ENCODE data around the gene LRRC18. TPM values are rescaled to one million over a fixed set of nuclear protein-coding genes. Genes with fewer than 3 reads are reported as not detected.

The LRRC18 gene
- total RNA-seq (2014; rRNA removed; shearing (Covaris generic)): not detected in 2 replicates

DNA sequence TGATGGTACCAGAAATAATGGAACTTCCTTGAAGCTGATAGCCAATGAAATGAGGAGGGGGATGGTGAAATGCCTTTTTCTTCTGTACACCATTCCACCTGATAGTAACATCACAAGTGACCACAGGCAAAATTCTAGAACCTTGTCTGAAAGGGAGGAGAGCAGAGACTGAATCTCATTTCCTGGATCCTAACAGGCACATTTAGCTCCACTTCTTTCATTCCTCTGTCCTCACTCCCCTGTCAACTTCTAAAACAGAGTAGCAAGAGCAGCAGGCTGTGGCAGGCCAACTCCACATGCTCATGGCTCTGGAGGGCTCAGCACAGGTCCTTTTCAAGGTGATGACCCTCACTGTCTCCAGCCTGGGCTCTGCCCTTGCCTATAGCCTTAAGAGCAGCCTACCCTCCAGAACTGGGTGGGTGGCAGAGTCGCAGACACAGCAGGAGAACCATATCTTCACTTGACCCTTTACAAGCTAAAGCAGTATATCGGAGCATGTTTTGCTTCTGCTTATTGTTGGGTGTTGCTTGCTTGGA is at the start of gene LRRC18:
TSS of gene LRRC18 (minus strand) at position 51 of the 536 bp plus-strand sequence. CDS start 25,685 bp downstream, outside the sequence.
- DNase-seq (ENCODE audit: low read depth): no peak

GRCh38 chr10:48985621-48986158 is 46.0 kb upstream of the LRRC18 start:
- DNase-seq (ENCODE audit: low read depth): no peak

DNA sequence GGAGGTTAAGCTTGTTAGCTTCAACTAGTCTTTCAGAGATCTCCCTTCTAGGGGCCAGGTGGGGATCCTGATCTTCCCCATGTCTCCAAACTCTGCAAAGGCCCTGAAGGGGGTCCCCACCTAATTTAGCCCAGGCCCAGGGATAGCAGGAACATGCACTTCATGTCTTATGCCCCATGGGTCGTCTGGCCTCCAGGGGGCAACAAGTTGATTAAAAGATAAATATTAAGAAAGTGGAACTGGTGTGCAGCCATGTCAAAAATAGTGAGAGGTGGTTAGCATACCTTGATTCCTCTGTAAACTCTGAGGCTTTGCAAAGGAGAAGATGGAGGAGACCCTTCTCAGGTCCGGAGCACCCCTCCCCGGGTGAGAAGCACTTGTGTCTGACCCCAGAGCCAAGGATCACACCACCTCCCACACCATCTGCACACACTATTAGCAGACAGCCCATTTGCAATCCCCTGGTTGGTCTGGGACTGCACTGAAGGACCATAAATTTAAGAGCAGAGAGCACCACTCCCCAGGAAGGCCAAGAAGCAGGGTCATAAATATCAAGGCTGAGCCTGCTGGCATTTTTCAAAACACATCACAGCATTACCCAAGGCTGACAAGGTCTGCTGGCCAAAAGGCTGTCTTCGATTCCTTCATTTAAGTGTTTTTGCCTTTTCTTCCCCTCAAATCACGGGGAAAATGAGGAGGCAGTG is 44.2 kb upstream of the LRRC18 start:
- DNase-seq (ENCODE audit: low read depth): no peak

DNA sequence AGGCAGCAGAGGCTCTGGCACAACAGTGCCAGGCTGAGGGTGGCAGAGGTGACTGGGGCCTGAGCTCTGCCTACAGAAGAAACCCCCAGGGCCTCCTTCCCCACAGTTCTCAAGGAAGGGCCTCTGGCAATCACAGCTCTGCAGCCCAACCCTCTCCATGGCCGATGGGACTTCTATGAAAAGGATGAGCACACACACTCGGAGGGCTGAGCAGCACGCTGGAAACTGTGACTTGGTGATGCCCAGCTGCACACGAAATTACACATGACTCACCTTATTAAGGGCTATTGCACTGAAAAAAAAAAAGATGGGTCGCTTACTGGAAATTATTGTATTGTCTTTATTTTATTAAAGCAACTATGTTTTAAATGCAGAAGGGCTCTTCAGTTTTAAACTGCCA is 42.9 kb upstream of the LRRC18 start:
- DNase-seq (ENCODE audit: low read depth): no peak

- DNase-seq (ENCODE audit: low read depth): peak; percentile 49
Measured at GRCh38 chr10:48981310-48981907, 41.8 kb upstream of the LRRC18 start.

- no peak for DNase-seq (ENCODE audit: low read depth)
Measured at GRCh38 chr10:48978318-48978717, 38.7 kb upstream of the LRRC18 start.

DNA sequence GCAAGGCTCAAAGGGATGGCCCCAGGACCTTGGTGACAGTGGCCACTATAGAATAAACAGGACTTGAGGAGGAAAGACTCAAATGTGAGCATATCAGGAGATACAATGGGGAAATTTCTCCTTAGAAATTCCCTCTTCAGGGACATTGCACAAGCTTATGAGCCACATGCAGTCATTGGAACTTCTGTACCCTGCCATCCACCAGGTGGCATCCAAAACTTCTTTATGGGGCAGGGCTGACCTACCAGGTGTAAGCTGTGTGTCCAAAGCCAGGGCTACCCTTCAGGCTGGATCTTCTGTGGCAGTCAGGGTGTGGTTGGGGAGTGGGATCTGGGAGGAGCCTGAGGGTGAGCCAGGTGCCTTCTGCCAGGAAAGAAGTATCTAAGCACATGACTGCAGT is 36.6 kb upstream of the LRRC18 start:
- no peak for DNase-seq (ENCODE audit: low read depth)

DNA sequence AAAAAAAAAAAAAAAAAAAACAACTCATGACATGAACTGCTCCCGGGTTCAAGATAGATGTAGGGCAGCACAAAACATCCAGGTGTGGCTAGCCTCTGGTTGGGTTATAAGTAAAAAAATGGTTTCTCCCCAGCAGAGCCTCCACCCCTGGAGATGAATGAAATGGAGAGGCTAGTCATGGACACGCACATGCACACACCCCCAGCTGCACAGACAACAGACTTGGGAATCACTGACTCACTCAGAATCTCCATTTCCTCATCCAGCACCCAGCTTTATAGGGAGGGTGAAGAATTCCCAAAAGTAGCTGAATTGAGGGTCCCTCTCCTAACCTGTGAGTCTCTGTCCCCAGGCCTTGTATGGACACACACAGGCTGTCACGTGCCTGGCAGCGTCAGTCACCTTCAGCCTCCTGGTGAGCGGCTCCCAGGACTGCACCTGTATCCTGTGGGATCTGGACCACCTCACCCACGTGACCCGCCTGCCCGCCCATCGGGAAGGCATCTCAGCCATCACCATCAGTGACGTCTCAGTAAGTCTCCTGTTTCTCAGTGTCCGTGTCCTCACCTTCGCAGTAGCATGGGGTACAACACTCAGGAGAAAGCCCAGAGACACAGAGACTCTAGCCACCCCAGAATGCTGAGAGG is 35.0 kb upstream of the LRRC18 start:
- DNase-seq (ENCODE audit: low read depth): no peak

DNA sequence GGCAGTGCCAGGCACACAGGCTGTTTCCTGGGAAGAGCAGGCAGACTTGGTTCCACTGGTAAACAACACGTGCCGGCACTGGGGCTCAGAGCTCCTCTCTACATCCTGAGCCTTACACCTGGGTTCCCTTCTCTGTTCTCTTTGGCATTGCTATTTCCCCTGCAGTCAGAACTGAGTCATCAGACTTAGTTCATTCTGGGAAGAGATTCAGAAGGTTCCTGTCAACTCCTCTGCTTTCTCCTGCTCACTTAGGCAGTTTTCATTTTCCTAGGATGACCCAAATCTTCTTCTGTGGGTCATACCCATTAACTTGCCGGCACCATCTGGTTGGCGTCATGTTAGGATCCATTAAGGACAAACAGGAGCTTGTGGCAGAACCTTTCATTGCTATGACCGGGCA is 33.4 kb upstream of the LRRC18 start:
- no peak for DNase-seq (ENCODE audit: low read depth)

- DNase-seq (ENCODE audit: low read depth): no peak
Measured at GRCh38 chr10:48970654-48971053, 31.0 kb upstream of the LRRC18 start.

GRCh38 chr10:48970046-48970445 is 30.4 kb upstream of the LRRC18 start:
- no peak for DNase-seq (ENCODE audit: low read depth)

GRCh38 chr10:48968036-48968435 is 28.4 kb upstream of the LRRC18 start:
- no peak for DNase-seq (ENCODE audit: low read depth)

- no peak for DNase-seq (ENCODE audit: low read depth)
Measured at GRCh38 chr10:48965460-48965859, 25.8 kb upstream of the LRRC18 start.

DNA sequence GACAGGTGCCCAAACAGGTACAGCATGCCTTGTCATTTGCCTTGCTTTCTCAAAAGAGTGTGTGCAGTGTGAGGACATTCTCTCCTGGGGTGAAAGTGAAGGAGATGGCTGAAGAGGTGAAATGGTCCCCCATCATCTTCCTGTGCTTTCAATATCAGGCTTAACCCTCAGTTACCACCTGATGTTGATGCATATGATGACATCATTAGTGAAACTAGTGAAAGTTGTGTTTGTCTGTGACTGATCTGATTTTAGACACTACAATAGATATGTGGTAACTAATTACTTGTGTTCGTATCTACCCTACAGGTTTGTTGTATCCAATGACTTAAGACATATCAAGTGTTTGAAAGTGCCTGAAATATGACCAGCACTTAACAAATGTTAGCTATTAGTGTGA is 24.4 kb upstream of the LRRC18 start:
- DNase-seq (ENCODE audit: low read depth): no peak

GRCh38 chr10:48958598-48959190 is 19.1 kb upstream of the LRRC18 start:
- no peak for DNase-seq (ENCODE audit: low read depth)

DNA sequence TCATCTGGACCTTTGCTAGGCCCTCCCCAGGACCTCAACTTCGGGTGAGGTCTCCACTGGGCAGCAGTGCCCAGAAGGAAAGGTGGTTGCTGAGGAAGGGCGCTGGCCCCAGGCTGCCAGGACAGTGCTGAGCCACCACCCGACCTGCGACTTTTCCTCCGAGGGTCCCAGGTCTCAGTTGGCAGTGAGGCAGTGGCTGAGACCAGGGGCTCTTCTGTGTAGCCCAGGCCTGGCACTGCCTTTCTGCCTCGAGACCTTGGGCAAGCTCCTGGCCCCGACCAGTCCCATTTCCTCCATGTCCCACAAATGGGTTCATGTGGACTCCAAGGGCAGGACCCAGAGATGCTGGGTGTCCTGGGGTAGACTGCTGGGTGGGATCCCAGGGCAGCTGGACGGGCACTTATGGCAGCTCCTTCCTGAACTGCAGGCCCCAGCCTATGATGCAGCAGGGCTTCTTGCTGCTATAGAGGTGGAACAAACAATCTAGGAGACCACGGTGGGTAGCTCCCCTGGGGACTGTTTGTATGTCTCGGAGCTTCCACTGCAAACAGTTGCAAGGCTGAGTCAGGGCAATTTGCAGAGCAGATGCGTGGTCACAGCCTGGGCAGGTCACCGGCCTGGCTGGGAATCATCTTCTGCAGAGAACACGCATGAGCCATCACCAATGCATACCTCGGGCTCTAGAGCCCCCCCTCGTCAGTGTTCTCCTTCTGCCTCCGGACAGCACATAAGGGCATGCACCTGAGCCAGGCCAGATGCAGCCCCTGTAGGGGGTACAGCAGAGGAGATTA is 17.9 kb upstream of the LRRC18 start:
- DNase-seq (ENCODE audit: low read depth): no peak

DNA sequence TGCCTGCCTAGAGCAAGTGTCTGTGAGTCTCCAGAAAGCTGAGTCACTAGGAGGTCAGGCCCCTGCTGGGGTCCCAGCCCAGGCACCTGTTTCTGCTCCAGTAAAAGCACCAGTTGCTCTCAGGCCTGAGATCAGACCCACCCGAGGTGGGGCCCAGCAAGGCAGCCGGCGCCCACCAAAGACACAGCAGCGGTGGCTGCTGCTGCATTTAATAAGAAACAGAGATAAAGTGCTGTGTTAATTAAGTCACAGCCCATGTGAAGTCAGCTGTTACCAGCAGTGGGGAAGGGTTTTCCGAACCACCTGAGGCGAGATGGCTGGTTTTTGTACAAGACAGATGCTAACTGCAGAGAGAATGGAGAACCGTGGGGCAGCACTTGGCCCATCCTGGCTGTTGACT is 12.1 kb upstream of the LRRC18 start:
- no peak for DNase-seq (ENCODE audit: low read depth)

DNA sequence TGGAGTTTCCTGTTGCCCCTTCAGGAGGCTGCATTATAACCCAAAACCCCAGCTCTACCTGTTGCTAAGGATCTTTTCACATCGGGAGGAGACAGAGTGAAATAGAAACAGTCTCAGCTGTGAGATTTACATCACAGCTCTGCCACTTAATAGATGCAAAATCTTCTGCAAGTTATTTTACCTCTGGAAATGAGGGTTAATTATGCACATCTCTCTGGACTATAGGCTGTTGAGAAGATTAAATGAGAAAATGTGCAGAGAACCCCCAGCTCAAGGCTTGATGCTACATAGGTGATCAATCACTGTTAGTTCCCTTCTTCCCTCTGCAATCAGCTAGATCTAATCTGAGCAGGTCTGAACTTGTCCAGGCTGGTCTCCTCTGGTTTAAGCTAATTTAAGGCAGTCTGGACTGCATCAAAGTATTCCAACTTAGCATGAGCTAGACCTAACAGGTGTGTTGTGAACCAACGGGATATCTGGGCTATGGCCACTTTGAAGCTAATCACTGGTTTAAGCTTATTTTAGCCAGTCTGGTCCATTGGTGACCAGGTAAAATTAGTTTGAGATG is 8.9 kb upstream of the LRRC18 start:
- DNase-seq (ENCODE audit: low read depth): no peak

DNA sequence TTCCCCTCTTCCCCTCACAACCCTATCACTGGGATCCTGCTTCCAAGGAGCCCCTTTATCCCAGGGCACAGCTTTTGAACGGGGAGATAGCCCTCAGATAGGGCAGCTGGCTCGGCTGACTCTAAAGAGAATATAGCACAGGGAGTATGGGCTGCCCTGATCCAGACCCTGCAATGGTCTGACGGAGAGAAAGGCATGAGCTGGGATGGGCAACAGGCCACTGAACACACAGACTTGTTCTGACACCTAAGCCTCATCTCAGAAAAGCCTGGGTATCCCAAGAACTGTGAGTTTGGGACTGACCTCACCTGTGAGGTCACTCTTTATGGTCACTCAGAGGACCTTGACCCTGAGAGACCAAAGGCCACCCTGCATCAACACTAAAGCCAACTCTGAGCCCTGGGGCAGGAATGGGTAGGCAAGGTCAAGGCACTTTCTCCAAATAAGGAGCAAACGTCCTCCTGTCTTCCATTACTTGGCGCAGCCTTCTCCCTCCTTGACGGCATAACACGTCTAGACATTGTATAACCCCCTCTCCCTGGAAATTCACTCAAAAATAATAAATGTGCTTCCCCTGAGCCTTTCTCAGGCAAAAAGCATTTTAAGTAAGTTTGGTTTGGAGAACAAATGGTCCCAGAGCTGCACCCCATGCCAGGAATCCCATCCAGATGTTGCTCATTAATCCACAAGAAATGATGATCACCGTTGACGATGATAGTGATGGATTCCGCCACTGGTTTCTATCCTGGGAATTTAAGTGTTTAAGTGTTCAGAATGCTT is 8.2 kb upstream of the LRRC18 start:
- DNase-seq (ENCODE audit: low read depth): no peak

- DNase-seq (ENCODE audit: low read depth): peak; percentile 5
Measured at GRCh38 chr10:48946891-48947500, 7.4 kb upstream of the LRRC18 start.
